Caco-2 (cell line): ENCODE results near the gene TENM3. TPM values are rescaled to one million over a fixed set of nuclear protein-coding genes. Genes with fewer than 3 reads are reported as not detected.

Source experiments
- BruUV-seq: library from RNA; stranded (reverse); fragments of 400-500 nt; replicated peaks from 2 replicates; lab custom pipeline; 2021; lab: Mats Ljungman, UMichigan
- CTCF ChIA-PET: fragments of 300-600 bp; sonication (Branson Sonifier 250); formaldehyde crosslinking; loops from one replicate; lab custom pipeline; 2022; ENCODE audit warnings: antibody characterized with exemption; lab: Charles Lee
- POLR2A ChIA-PET: fragments of 300-600 bp; sonication (Branson Sonifier 250); formaldehyde crosslinking; loops from one replicate; lab custom pipeline; 2022; ENCODE audit warnings: antibody characterized with exemption; lab: Charles Lee
- DNase-seq, 2 experiments: peaks; one replicate each; pipeline versions ENCODE4 v3.0.0 to v3.0.0-alpha.2; 2020 to 2022
- H3K27me3 ChIP-seq: replicated peaks from 2 replicates; pipeline ENCODE4 v1.6.0; 2011; ENCODE audit warnings: low read length; ENCODE audit not compliant: control insufficient read depth, insufficient read depth
- H3K36me3 ChIP-seq: 2 replicates; pipeline ENCODE4 v1.5.1; 2011; ENCODE audit warnings: low read length; ENCODE audit not compliant: control insufficient read depth, insufficient read depth
- H3K4me1 ChIP-seq: fragments of 250-450 bp; sonication (Bioruptor Pico); 2 replicates; pipeline ENCODE4 v1.5.1; 2020; ENCODE audit warnings: mild to moderate bottlenecking
- H3K4me3 ChIP-seq: 2 replicates; pipeline ENCODE4 v1.5.1; 2011; ENCODE audit warnings: low read depth, mild to moderate bottlenecking, control low read depth, low read length
- H3K9me3 ChIP-seq: fragments of 250-450 bp; sonication (Bioruptor Pico); 2 replicates; pipeline ENCODE4 v1.5.1; 2020; ENCODE audit warnings: mild to moderate bottlenecking, moderate library complexity
- H3K27ac Mint-ChIP-seq: one replicate; pipeline ENCODE4 v1.8.0; 2022; ENCODE audit warnings: mixed read lengths; ENCODE audit not compliant: unreplicated experiment
- H3K27me3 Mint-ChIP-seq: one replicate; pipeline ENCODE4 v1.8.0; 2022; ENCODE audit warnings: mixed read lengths; ENCODE audit not compliant: insufficient read depth, unreplicated experiment
- H3K36me3 Mint-ChIP-seq: one replicate; pipeline ENCODE4 v1.8.0; 2022; ENCODE audit warnings: mild to moderate bottlenecking, mixed read lengths; ENCODE audit not compliant: insufficient read depth, unreplicated experiment
- H3K4me1 Mint-ChIP-seq: one replicate; pipeline ENCODE4 v1.8.0; 2022; ENCODE audit warnings: low read depth, mixed read lengths; ENCODE audit not compliant: unreplicated experiment
- H3K4me3 Mint-ChIP-seq: one replicate; pipeline ENCODE4 v1.8.0; 2022; ENCODE audit warnings: mild to moderate bottlenecking, moderate library complexity, mixed read lengths; ENCODE audit not compliant: unreplicated experiment
- H3K9me3 Mint-ChIP-seq: one replicate; pipeline ENCODE4 v1.8.0; 2022; ENCODE audit warnings: mixed read lengths; ENCODE audit not compliant: unreplicated experiment
- CTCF ChIP-seq, 2 experiments: fragments of 200-600 bp in 1 of 2; IDR thresholded peaks; 1 replicate in 1 of 2; 2 replicates in 1 of 2; pipeline versions ENCODE4 v1.5.1 to v1.8.0; 2011 to 2022; ENCODE audit warnings: antibody characterized with exemption in 1 of 2, control low read depth in 1 of 2, inconsistent platforms in 1 of 2, low read depth in 1 of 2, low read length in 1 of 2, mild to moderate bottlenecking in 1 of 2, moderate library complexity in 1 of 2; ENCODE audit not compliant: insufficient read depth in 1 of 2, severe bottlenecking in 1 of 2, unreplicated experiment in 1 of 2
- intact Hi-C: fragments of 100-400 bp; cut with micrococcal nuclease; formaldehyde crosslinking; loops from one replicate; pipeline ENCODE4 v1.10.0; 2022; ENCODE audit not compliant: unreplicated experiment
- total RNA-seq: library from RNA; stranded (reverse); gene quantifications from 2 replicates; pipeline ENCODE4 v1.2.3, GENCODE V29; 2022

The TENM3 gene
- total RNA-seq, 1 experiment from 2014 or later = 94.7 TPM

GRCh38 chr4:182227611-182228010 lies 15.6 kb upstream of the TENM3 start:
- Histone ChIP-seq H3K9me3 (no peaks in the 10 kb centered on the region), H3K27me3 (no peaks in the 10 kb centered on the region), H3K36me3 (no peaks in the 10 kb centered on the region), H3K4me1 (peaks cover 22% of the 10 kb centered on the region), H3K4me3 (no peak overlapping the region)
- H3K36me3 Mint-ChIP-seq = peaks cover 23% of the 10 kb centered on the region
- POLR2A ChIA-PET = no interaction called here
- peaks cover 26% of the 10 kb centered on the region for H3K4me1 Mint-ChIP-seq
- no peaks in the 10 kb centered on the region for H3K9me3 Mint-ChIP-seq
- DNase-seq = no peak
- intact Hi-C loops = no loop called here
- H3K4me3 Mint-ChIP-seq = no peak overlapping the region
- H3K27me3 Mint-ChIP-seq = no peaks in the 10 kb centered on the region
- CTCF ChIA-PET = no interaction called here
- no TSS peak for BruUV-seq
- no peak overlapping the region for H3K27ac Mint-ChIP-seq
- no peak for TF ChIP-seq CTCF (IDR thresholded peaks at IDR 0.05; ENCODE audit: insufficient read depth in 1 of 2, low read depth in 1 of 2, low read length in 1 of 2, severe bottlenecking in 1 of 2, unreplicated experiment in 1 of 2)

DNA sequence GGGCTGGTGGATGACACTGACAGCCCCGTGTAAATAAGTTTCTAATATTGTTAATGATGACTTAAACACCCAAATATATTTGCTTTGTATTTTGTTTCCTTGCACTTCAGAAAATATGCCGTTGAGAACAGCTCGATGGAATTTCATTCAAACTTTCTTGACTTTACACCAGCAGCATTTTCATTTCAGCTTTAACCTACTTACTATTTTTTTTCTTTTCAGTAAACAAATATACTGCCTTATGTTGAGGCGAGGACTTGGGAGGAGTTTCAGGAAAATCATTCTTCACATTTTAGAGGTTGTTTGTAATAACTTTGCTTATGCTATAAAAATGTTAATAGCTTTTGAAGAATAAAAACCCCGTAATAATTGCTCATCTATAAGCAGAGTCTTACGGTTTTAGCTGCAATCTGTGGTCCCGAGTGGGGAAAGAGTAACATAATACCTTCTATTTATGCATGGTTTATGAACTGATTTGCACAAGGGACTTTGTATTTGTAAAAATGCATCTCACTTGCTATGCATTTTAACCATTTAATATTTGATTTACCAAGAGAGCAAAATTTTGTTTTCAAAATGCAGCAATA lies 14.1 kb upstream of the TENM3 start:
- H3K9me3 ChIP-seq = no peaks in the 10 kb centered on the region
- no peak for TF ChIP-seq CTCF (IDR thresholded peaks at IDR 0.05; ENCODE audit: insufficient read depth in 1 of 2, low read depth in 1 of 2, low read length in 1 of 2, severe bottlenecking in 1 of 2, unreplicated experiment in 1 of 2)
- H3K36me3 Mint-ChIP-seq = peaks cover 23% of the 10 kb centered on the region
- H3K4me3 Mint-ChIP-seq = no peak overlapping the region
- no peaks in the 10 kb centered on the region for H3K9me3 Mint-ChIP-seq
- no peak overlapping the region for H3K4me3 ChIP-seq
- peaks cover 21% of the 10 kb centered on the region for H3K4me1 Mint-ChIP-seq
- POLR2A ChIA-PET = no interaction called here
- H3K27ac Mint-ChIP-seq = no peak overlapping the region
- H3K27me3 ChIP-seq = no peaks in the 10 kb centered on the region
- intact Hi-C loops = no loop called here
- CTCF ChIA-PET = no interaction called here
- peaks cover 16% of the 10 kb centered on the region; the same call in 1 of the 2 replicates for H3K4me1 ChIP-seq
- H3K27me3 Mint-ChIP-seq = no peaks in the 10 kb centered on the region
- no TSS peak for BruUV-seq
- no peak for DNase-seq
- H3K36me3 ChIP-seq = no peaks in the 10 kb centered on the region

GRCh38 chr4:182230256-182230655 lies 12.9 kb upstream of the TENM3 start:
- TF ChIP-seq CTCF (IDR thresholded peaks at IDR 0.05; ENCODE audit: insufficient read depth in 1 of 2, low read depth in 1 of 2, low read length in 1 of 2, severe bottlenecking in 1 of 2, unreplicated experiment in 1 of 2) = no peak
- intact Hi-C loops = no loop called here
- H3K4me3 ChIP-seq = no peak overlapping the region
- H3K4me3 Mint-ChIP-seq = no peak overlapping the region
- H3K4me1 ChIP-seq = peaks cover 13% of the 10 kb centered on the region; the same call in 1 of the 2 replicates
- H3K36me3 Mint-ChIP-seq = peaks cover 23% of the 10 kb centered on the region
- no TSS peak for BruUV-seq
- H3K36me3 ChIP-seq = no peaks in the 10 kb centered on the region
- no peaks in the 10 kb centered on the region for H3K27me3 Mint-ChIP-seq
- no peak overlapping the region for H3K27ac Mint-ChIP-seq
- H3K27me3 ChIP-seq = no peaks in the 10 kb centered on the region
- H3K9me3 ChIP-seq = no peaks in the 10 kb centered on the region
- H3K9me3 Mint-ChIP-seq = no peaks in the 10 kb centered on the region
- POLR2A ChIA-PET = interaction anchor here (0.6 kb wide), 1 partner anchor 925 kb away, joined by 6 read pairs; no protein-coding TSS in a partner anchor
- no peak for DNase-seq
- CTCF ChIA-PET = no interaction called here
- peaks cover 30% of the 10 kb centered on the region for H3K4me1 Mint-ChIP-seq
